ENCODE data around the gene RAB14.
"Not testable (repeated sequence)": the region's sequence is repeated elsewhere in the genome, so short reads cannot be mapped to it uniquely, and the experiment has no call there.

RAB14 gene

GRCh38 chr9:121168052-121168451, 33.6 kb downstream of the RAB14 start:
- DNase-seq (ENCODE audit: low read depth in 2 of 3, low spot score in 1 of 3) = no peak

GRCh38 chr9:121160025-121160424, 41.6 kb downstream of the RAB14 start:
- no peak for DNase-seq (ENCODE audit: low read depth in 2 of 3, low spot score in 1 of 3)

- DNase-seq (ENCODE audit: low read depth in 2 of 3, low spot score in 1 of 3) = no peak
Measured at GRCh38 chr9:121157939-121158338, 43.7 kb downstream of the RAB14 start.

GRCh38 chr9:121156263-121156731, 45.4 kb downstream of the RAB14 start:
- DNase-seq (ENCODE audit: low read depth in 2 of 3, low spot score in 1 of 3) = peak in 1 of 3 donors; percentile 10

- DNase-seq (ENCODE audit: low read depth in 2 of 3, low spot score in 1 of 3) = no peak
Measured at GRCh38 chr9:121154782-121155181, 46.9 kb downstream of the RAB14 start.

- DNase-seq (ENCODE audit: low read depth in 2 of 3, low spot score in 1 of 3) = no peak
Measured at GRCh38 chr9:121153642-121154041, 48.0 kb downstream of the RAB14 start.

GRCh38 chr9:121150188-121150587, 51.5 kb downstream of the RAB14 start:
- no peak for DNase-seq (ENCODE audit: low read depth in 2 of 3, low spot score in 1 of 3)

GRCh38 chr9:121144482-121144881, 57.2 kb downstream of the RAB14 start:
- no peak for DNase-seq (ENCODE audit: low read depth in 2 of 3, low spot score in 1 of 3)

- no peak for DNase-seq (ENCODE audit: low read depth in 2 of 3, low spot score in 1 of 3)
Measured at GRCh38 chr9:121143771-121144170, 57.9 kb downstream of the RAB14 start.

- no peak for DNase-seq (ENCODE audit: low read depth in 2 of 3, low spot score in 1 of 3)
Measured at GRCh38 chr9:121141706-121142105, 60.0 kb downstream of the RAB14 start.

GRCh38 chr9:121141306-121141705, 60.4 kb downstream of the RAB14 start:
- DNase-seq (ENCODE audit: low read depth in 2 of 3, low spot score in 1 of 3) = no peak

GRCh38 chr9:121140162-121140561, 61.5 kb downstream of the RAB14 start:
- DNase-seq (ENCODE audit: low read depth in 2 of 3, low spot score in 1 of 3) = no peak

GRCh38 chr9:121138973-121139372, 62.7 kb downstream of the RAB14 start:
- DNase-seq (ENCODE audit: low read depth in 2 of 3, low spot score in 1 of 3) = no peak

- DNase-seq (ENCODE audit: low read depth in 2 of 3, low spot score in 1 of 3) = no peak
Measured at GRCh38 chr9:121138561-121138960, 63.1 kb downstream of the RAB14 start.

- no peak for DNase-seq (ENCODE audit: low read depth in 2 of 3, low spot score in 1 of 3)
Measured at GRCh38 chr9:121135642-121136041, 66.0 kb downstream of the RAB14 start.

GRCh38 chr9:121133104-121133816, 68.4 kb downstream of the RAB14 start:
- peak in 2 of 3 donors; percentile 18 to 26 for DNase-seq (ENCODE audit: low read depth in 2 of 3, low spot score in 1 of 3)

- DNase-seq (ENCODE audit: low read depth in 2 of 3, low spot score in 1 of 3) = not testable (repeated sequence)
Measured at GRCh38 chr9:121129384-121129783, 72.3 kb downstream of the RAB14 start.

Measured in stimulated activated CD4-positive, alpha-beta T cell treated with anti-CD3 and anti-CD28 coated beads, Interleukin-12 subunit alpha, Interleukin-12 subunit beta, amount 100 ng/mL, for 48 hours (primary cell).